Activated CD4-positive, alpha-beta T cell treated with anti-CD3 and anti-CD28 coated beads for 36 hours (primary cell): ENCODE data around the gene PMM2. TPM values are rescaled to one million over a fixed set of nuclear protein-coding genes. Genes with fewer than 3 reads are reported as not detected.
"Not testable (repeated sequence)": the region's sequence is repeated elsewhere in the genome, so short reads cannot be mapped to it uniquely, and the experiment has no call there.

Experiments
- ATAC-seq: fragments of 200-7000 bp; cut with Tn5 transposase; one replicate; pipeline ENCODE4 v1.10.0; 2021; ENCODE audit warnings: mild to moderate bottlenecking, moderate library complexity
- CTCF ChIA-PET: fragments of 350-600 bp; sonication (Branson Sonifier 250); formaldehyde crosslinking; loops from one replicate; lab custom pipeline; 2021; ENCODE audit warnings: antibody characterized with exemption; lab: Charles Lee
- POLR2A ChIA-PET: fragments of 350-600 bp; sonication (Branson Sonifier 250); formaldehyde crosslinking; loops from one replicate; lab custom pipeline; 2021; ENCODE audit warnings: antibody characterized with exemption, inconsistent platforms; lab: Charles Lee
- DNase-seq: peaks from one replicate; pipeline ENCODE4 v3.0.0-alpha.2; 2020
- H3K27ac Mint-ChIP-seq: one replicate; pipeline ENCODE4 v1.8.0; 2021; ENCODE audit warnings: mixed read lengths
- H3K27me3 Mint-ChIP-seq: one replicate; pipeline ENCODE4 v1.8.0; 2021; ENCODE audit warnings: mixed read lengths
- H3K36me3 Mint-ChIP-seq: one replicate; pipeline ENCODE4 v1.8.0; 2021; ENCODE audit warnings: low read depth, mixed read lengths
- H3K4me1 Mint-ChIP-seq: one replicate; pipeline ENCODE4 v1.8.0; 2021; ENCODE audit warnings: mixed read lengths
- H3K4me3 Mint-ChIP-seq: one replicate; pipeline ENCODE4 v1.8.0; 2021; ENCODE audit warnings: mild to moderate bottlenecking, moderate library complexity, mixed read lengths
- H3K9me3 Mint-ChIP-seq: one replicate; pipeline ENCODE4 v1.8.0; 2021; ENCODE audit warnings: low read depth, mixed read lengths
- intact Hi-C, 2 experiments: fragments of 100-400 bp; cut with DNase I in 1 of 2; cut with micrococcal nuclease in 1 of 2; formaldehyde crosslinking; loops; one replicate each; pipeline versions ENCODE4 v1.14.2 to v1.15.1; 2022 to 2024; cut with DNase I, micrococcal nuclease
- total RNA-seq, 2 experiments: library from RNA; stranded (reverse); gene quantifications; one replicate each; pipeline ENCODE4 v1.2.3, GENCODE V29; 2021

The PMM2 gene
- total RNA-seq, 2 experiments from 2014 or later, result 38.3 to 39.0 TPM

DNA sequence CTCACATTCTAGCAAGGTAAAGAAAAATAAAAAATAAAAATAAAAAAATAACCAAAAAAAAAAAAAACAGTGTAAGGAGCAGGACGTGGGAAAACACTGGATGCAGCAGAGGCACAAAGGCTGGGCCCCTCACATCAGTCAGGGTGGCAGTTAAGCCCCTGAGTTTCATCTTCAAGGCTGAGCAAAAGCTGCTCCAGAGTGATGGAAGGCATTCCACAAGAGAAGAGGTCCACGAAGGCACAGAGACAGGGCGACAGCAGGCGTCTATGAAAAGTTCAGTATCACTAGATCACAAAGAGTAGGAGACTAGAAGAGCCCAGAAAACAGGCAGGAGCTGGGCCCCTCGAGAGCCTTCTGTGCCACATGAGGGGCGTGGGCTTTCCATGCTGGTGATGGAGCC, 12.2 kb upstream of the PMM2 start:
- ATAC-seq (no peak), DNase-seq (no peak)
- Mint-ChIP-seq H3K4me1 (no peaks in the 10 kb centered on the region), H3K27ac (no peak overlapping the region), H3K4me3 (no peak overlapping the region), H3K27me3 (no peaks in the 10 kb centered on the region), H3K36me3 (no peaks in the 10 kb centered on the region), H3K9me3 (no peaks in the 10 kb centered on the region)
- ChIA-PET CTCF (interaction anchor here (1.2 kb wide), 1 partner anchor 8 kb away, joined by 3 read pairs; no protein-coding TSS in a partner anchor), POLR2A (no interaction called here)
- intact Hi-C loops, result no loop called here

DNA sequence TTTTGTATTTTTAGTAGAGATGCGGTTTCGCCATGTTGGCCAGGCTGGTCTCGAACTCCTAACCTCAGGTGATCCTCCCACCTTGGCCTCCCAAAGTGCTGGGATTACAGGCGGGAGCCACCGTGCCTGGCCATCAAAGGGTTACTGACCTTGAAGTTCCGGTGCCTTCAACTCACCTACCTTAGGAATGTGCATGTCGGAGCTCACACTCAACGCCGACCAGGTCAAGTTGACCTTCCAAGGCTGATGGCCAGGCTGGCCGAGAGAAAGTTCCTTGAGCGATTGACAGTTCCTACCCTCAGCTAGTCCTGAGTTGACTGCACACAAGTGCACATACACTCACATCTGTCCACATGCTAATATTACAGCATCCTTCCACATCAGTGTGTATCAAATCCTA, 11.3 kb upstream of the PMM2 start:
- ATAC-seq, H3K4me3 Mint-ChIP-seq, H3K27me3 Mint-ChIP-seq, H3K4me1 Mint-ChIP-seq, intact Hi-C loops, POLR2A ChIA-PET, H3K36me3 Mint-ChIP-seq, H3K27ac Mint-ChIP-seq, H3K9me3 Mint-ChIP-seq, DNase-seq: not testable (repeated sequence)
- CTCF ChIA-PET, result interaction anchor here (0.6 to 1.0 kb wide), 2 partner anchors 30 to 31 kb away, joined by 3 to 4 read pairs; no protein-coding TSS in a partner anchor

DNA sequence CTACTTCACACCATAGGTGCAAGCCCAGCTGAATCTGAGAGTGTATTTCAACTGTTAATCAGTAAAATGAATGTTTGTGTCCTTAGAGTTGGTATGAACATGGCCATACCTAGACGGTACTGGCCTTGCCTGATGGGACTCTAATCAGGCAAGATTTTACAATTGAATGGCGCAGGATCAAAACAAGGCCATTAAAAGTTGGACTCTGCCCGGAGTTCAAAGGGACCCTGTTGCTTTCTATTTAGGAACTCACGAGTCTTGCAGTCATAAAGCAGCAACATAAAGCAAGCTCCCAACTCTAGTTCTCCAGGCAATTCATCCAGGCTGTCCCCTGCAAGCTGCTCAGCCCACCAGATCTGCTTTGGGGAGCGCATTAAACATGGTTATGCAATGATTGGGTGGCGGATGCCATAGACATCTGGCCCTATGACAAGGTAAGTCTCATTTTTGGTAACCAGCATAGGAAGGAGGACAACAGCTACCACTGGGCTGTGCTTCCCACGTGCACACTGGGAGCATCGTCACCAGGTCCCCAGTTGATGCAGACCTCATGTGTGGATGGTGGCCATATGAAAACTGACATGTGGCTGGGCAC, 9.0 kb upstream of the PMM2 start:
- no peak overlapping the region for H3K4me3 Mint-ChIP-seq
- no peak for ATAC-seq
- no peak overlapping the region for H3K27ac Mint-ChIP-seq
- DNase-seq, result no peak
- peaks cover 3% of the 10 kb centered on the region for H3K36me3 Mint-ChIP-seq
- no peaks in the 10 kb centered on the region for H3K9me3 Mint-ChIP-seq
- intact Hi-C loops, result no loop called here
- no peaks in the 10 kb centered on the region for H3K4me1 Mint-ChIP-seq
- CTCF ChIA-PET, result interaction anchor here (0.6 kb wide), 1 partner anchor 91 kb away, joined by 4 read pairs; no protein-coding TSS in a partner anchor
- POLR2A ChIA-PET, result no interaction called here
- H3K27me3 Mint-ChIP-seq, result no peaks in the 10 kb centered on the region

DNA sequence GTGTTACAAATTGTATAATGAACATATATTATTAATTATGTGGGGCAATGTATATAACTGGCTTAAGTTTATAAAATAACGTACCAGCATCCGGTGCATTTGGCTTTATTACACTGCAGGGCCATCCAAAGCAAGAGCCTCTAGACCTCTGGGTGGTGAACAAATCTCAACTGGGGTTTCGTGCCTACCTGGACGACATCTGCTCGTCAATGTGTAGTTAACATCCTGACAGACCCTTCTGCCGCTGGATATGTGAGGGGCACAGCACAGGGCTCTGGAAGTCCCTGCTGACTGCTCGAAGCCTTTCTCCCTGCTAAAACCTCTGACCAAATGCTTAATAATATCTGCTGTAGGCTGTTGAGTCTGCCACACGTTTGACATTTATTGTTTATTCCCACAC, 2.5 kb upstream of the PMM2 start:
- ATAC-seq, result no peak
- no peak overlapping the region for H3K27ac Mint-ChIP-seq
- H3K9me3 Mint-ChIP-seq, result no peaks in the 10 kb centered on the region
- DNase-seq, result no peak
- peaks cover 31% of the 10 kb centered on the region for H3K4me1 Mint-ChIP-seq
- CTCF ChIA-PET, result no interaction called here
- no peak overlapping the region for H3K4me3 Mint-ChIP-seq
- intact Hi-C loops, result loop anchor here (5.0 kb wide), 3 partner anchors 138 to 1947 kb away; partner anchors contain the start of genes HAPSTR1 (in 1 of the 2) and NUBP1 (in 1 of the 2)
- POLR2A ChIA-PET, result no interaction called here
- peaks cover 21% of the 10 kb centered on the region for H3K36me3 Mint-ChIP-seq
- H3K27me3 Mint-ChIP-seq, result no peaks in the 10 kb centered on the region

DNA sequence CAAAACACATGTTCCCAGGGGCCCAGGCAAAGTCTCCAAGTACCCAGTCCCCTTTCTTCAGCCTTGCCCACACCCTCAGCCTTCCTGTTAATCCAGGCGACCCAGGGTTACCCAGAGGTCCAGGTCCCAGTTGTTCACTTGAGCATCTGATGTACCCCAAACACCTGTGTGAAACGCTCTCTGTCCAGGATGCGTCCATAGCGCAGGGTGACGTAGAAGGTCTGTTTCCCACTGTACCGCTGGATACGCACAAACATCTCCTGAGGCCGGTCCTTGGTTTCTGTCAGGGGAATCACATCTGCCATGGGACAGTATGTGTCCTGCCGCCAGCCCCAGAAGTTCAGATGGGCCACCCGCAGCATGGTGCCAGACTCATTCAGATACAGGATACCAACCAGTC, 1.8 kb upstream of the PMM2 start:
- intact Hi-C loops, result loop anchor here (2.0 to 5.0 kb wide), 4 partner anchors 73 to 1946 kb away; partner anchors contain the start of genes CARHSP1 (in 1 of the 2), HAPSTR1 (in 1 of the 2) and NUBP1 (in 1 of the 2)
- POLR2A ChIA-PET, result no interaction called here
- H3K27me3 Mint-ChIP-seq, result no peaks in the 10 kb centered on the region
- DNase-seq, result no peak
- H3K9me3 Mint-ChIP-seq, result no peaks in the 10 kb centered on the region
- peak overlapping the region; percentile 91 for H3K4me3 Mint-ChIP-seq
- CTCF ChIA-PET, result interaction anchor here (0.9 to 1.0 kb wide), 2 partner anchors 141 to 229 kb away, joined by 3 to 4 read pairs; no protein-coding TSS in a partner anchor
- H3K4me1 Mint-ChIP-seq, result peaks cover 32% of the 10 kb centered on the region
- H3K36me3 Mint-ChIP-seq, result peaks cover 21% of the 10 kb centered on the region
- ATAC-seq, result no peak
- no peak overlapping the region for H3K27ac Mint-ChIP-seq

DNA sequence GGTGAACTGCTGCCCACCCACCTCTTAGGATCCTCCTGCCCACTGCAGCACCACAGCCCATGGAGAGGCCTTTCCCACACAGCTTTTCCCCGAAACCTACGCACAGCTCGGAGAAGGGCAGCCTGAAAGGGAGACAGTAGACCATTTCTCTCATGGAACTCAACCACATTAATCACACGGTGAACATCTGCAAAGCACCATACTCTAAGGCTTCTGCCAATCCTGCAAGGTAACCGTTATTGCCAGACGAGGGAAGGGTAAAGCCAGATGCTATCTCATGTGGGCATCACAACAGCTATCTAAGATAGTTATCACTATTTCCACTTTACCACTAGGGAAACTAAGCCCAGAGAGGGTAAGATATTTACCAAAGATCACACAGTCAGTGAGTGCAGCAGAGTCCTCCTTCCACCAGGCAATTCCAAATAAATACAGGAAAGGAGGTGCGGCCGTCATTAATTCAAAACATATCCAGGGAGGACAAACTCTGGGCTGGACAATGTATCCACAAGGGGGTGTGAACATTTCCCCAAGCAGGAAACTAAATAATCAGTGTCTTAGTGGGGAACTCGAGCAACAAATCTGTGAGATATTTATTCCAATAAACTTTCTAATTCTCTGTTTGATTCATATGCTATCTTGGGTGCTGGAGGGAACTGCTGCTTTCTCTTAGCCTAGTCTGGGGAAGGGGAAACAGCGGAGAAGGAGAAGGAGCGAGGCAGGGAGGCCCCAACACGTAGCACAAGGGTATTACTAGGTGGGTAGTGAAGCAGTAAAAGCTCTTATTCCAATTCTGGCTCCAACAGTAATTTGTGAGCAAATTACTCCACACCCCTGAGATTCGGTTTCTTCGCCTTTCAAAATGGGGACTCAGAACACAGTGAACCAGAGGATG, 923 bp upstream of the PMM2 start:
- intact Hi-C loops, result loop anchor here (1.0 to 5.0 kb wide), 10 partner anchors 72 to 1946 kb away; partner anchors contain the start of genes ABAT (in 2 of the 2), CARHSP1 (in 2 of the 2), HAPSTR1 (in 2 of the 2) and METTL22 (in 1 of the 2)
- H3K27ac Mint-ChIP-seq, result peak overlapping the region; percentile 92
- no peaks in the 10 kb centered on the region for H3K27me3 Mint-ChIP-seq
- no peak for ATAC-seq
- H3K36me3 Mint-ChIP-seq, result peaks cover 28% of the 10 kb centered on the region
- H3K9me3 Mint-ChIP-seq, result no peaks in the 10 kb centered on the region
- ChIA-PET POLR2A (interaction anchor here (1.2 kb wide), 1 partner anchor 294 kb away, joined by 5 read pairs; the partner anchor contains the start of gene HAPSTR1), CTCF (interaction anchor here (0.5 to 1.0 kb wide), 5 partner anchors 57 to 230 kb away, joined by 3 to 4 read pairs (median 3); no protein-coding TSS in a partner anchor)
- peak overlapping the region; percentile 91 for H3K4me3 Mint-ChIP-seq
- DNase-seq, result no peak
- H3K4me1 Mint-ChIP-seq, result peaks cover 34% of the 10 kb centered on the region

DNA sequence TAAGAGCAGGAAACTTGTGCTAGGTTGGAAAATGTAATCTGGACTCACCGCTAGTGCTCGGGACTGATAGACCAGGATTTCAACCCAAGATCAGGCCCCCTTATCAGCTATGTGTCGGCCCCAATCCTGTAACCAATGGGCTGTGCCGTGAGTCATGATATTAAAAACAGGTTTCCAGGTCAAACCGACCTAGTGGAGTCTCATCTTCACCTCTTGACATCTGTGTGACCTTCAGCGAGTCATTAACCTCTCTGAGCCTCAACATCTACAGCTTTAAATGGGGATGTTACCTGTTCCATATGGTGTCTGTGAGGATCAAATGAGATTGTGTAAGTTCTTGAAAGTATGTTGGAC, 512 bp downstream of the PMM2 start:
- ChIA-PET POLR2A (interaction anchor here (0.8 kb wide), 1 partner anchor 143 kb away, joined by 3 read pairs; no protein-coding TSS in a partner anchor), CTCF (interaction anchor here (0.8 to 1.1 kb wide), 2 partner anchors 12 to 138 kb away, joined by 3 read pairs; no protein-coding TSS in a partner anchor)
- no peaks in the 10 kb centered on the region for H3K9me3 Mint-ChIP-seq
- peaks cover 34% of the 10 kb centered on the region for H3K4me1 Mint-ChIP-seq
- peak overlapping the region; percentile 92 for H3K27ac Mint-ChIP-seq
- peak overlapping the region; percentile 91 for H3K4me3 Mint-ChIP-seq
- DNase-seq (no peak), ATAC-seq (peak; percentile 16)
- intact Hi-C loops, result loop anchor here (2.0 to 5.0 kb wide), 4 partner anchors 141 to 1944 kb away; partner anchors contain the start of genes HAPSTR1 (in 1 of the 2) and NUBP1 (in 1 of the 2)
- peaks cover 37% of the 10 kb centered on the region for H3K36me3 Mint-ChIP-seq
- H3K27me3 Mint-ChIP-seq, result no peaks in the 10 kb centered on the region

DNA sequence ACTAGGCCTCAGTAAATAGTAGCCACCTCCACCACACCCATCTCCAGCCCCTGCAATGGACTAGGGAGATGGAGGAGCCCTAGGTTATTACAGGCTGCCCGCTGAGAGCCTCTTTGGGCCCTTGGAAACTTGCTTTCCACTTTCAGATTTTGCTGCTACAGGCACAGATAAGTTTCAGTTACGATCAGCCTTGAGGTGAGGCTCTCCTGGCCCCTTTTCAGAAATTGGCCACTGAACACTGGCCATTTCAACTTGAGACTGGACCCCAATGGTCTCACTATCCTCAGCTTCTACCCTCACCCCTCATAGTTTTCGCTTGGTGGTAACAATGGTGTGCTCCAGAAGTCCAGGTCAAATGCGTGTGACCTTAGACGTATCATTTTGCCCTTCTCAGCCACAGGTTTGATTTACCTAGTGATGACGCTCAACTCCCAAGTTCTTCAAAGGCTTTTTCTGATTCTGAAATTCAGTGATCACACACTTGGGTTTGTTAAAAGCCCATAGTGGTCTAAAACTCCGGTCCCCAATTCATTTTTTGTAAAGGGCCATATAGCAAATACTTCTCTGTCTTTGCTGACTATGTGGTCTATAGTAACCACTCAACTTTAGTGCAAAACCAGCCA, 1.0 kb downstream of the PMM2 start:
- DNase-seq (no peak), ATAC-seq (no peak)
- Mint-ChIP-seq H3K27me3 (no peaks in the 10 kb centered on the region), H3K4me1 (peaks cover 34% of the 10 kb centered on the region), H3K9me3 (no peaks in the 10 kb centered on the region), H3K4me3 (peak overlapping the region; percentile 91), H3K36me3 (peaks cover 39% of the 10 kb centered on the region), H3K27ac (peak overlapping the region; percentile 92)
- intact Hi-C loops, result loop anchor here (2.0 to 5.0 kb wide), 4 partner anchors 141 to 1944 kb away; partner anchors contain the start of genes HAPSTR1 (in 1 of the 2) and NUBP1 (in 1 of the 2)
- POLR2A ChIA-PET, result interaction anchor here (0.8 kb wide), 1 partner anchor 144 kb away, joined by 3 read pairs; no protein-coding TSS in a partner anchor
- CTCF ChIA-PET, result interaction anchor here (1.1 kb wide), 1 partner anchor 12 kb away, joined by 3 read pairs; no protein-coding TSS in a partner anchor

DNA sequence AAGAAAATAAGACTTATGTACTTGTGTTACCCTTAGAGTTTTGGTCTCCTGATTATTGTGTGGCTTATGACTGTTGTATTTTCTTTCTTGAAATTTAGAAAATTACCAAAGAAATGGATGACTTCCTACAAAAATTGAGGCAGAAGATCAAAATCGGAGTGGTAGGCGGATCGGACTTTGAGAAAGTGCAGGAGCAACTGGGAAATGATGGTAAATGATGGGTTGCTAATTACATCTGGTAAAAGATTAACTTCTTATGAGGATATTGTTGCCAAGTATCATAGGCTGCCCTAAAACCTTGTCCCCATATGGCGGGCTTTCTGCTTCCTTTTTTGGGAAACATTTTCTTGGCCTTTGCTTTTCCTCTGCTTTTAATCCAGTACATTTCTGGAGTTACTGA, 4.1 kb downstream of the PMM2 start:
- Mint-ChIP-seq H3K36me3 (peaks cover 49% of the 10 kb centered on the region), H3K4me3 (no peak overlapping the region), H3K9me3 (no peaks in the 10 kb centered on the region), H3K27ac (no peak overlapping the region), H3K4me1 (peaks cover 18% of the 10 kb centered on the region), H3K27me3 (no peaks in the 10 kb centered on the region)
- CTCF ChIA-PET, result interaction anchor here (1.1 kb wide), 2 partner anchors 8 to 49 kb away, joined by 3 to 4 read pairs; no protein-coding TSS in a partner anchor
- DNase-seq, result no peak
- intact Hi-C loops, result no loop called here
- POLR2A ChIA-PET, result interaction anchor here (0.6 kb wide), 1 partner anchor 67 kb away, joined by 5 read pairs; the partner anchor contains the start of gene CARHSP1
- ATAC-seq, result no peak

DNA sequence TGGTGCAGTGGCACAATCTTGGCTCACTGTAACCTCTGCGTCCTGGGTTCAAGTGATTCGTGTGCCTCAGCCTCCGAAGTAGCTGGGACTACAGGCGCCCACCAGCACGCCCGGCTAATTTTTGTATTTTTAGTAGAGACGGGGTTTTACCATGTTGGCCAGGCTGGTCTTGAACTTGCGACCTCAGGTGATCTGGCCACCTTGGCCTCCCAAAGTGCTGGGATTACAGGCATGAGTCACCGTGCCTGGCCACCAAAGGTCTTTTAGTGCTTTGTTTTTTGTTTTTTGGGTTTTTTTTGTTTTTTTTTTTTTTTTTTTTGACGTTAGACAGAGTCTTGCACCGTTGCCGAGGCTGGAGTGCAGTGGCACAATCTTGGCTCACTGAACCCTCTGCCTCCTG, 6.1 kb downstream of the PMM2 start:
- peaks cover 56% of the 10 kb centered on the region for H3K36me3 Mint-ChIP-seq
- DNase-seq, result not testable (repeated sequence)
- CTCF ChIA-PET, result interaction anchor here (0.7 kb wide), 1 partner anchor 9 kb away, joined by 3 read pairs; no protein-coding TSS in a partner anchor

More for the DNA sequence above, 6.1 kb downstream of the PMM2 start:
- intact Hi-C loops, H3K4me3 Mint-ChIP-seq, POLR2A ChIA-PET, ATAC-seq, H3K27me3 Mint-ChIP-seq, H3K9me3 Mint-ChIP-seq, H3K27ac Mint-ChIP-seq: not testable (repeated sequence)
- H3K4me1 Mint-ChIP-seq, result peaks cover 12% of the 10 kb centered on the region
